ENCODE measurements around the gene NUP62CL. TPM values are rescaled to one million over a fixed set of nuclear protein-coding genes. Genes with fewer than 3 reads are reported as not detected.
"Not testable (repeated sequence)": the region's sequence is repeated elsewhere in the genome, so short reads cannot be mapped to it uniquely, and the experiment has no call there.

Gene NUP62CL
- total RNA-seq, 1 experiment from 2014 or later: 21.1 TPM

GRCh38 chrX:107199491-107199890 is 6.7 kb downstream of the NUP62CL start:
- BruUV-seq (replicated peaks): no TSS peak
- Histone ChIP-seq H3K79me2 (ENCODE audit: insufficient read depth, low read length) (peaks cover 6% of the 10 kb centered on the region; the same call in 1 of the 2 replicates), H3K36me3 (ENCODE audit: control insufficient read depth in 1 of 2, insufficient read depth in 2 of 2, low read length in 2 of 2) (no peaks in the 10 kb centered on the region), H3K27ac (ENCODE audit: low read depth, low read length) (no peak overlapping the region), H3K4me3 (replicated peaks in 1 of 2; ENCODE audit: low read depth in 1 of 2, low read length in 2 of 2) (no peak overlapping the region), H2AFZ (ENCODE audit: low read depth, low read length, poor library complexity, severe bottlenecking) (no peak overlapping the region), H3K27me3 (ENCODE audit: insufficient read depth, low read length) (no peaks in the 10 kb centered on the region), H3K9me2 (ENCODE audit: insufficient read depth) (no peaks in the 10 kb centered on the region), H4K20me1 (ENCODE audit: insufficient read depth) (no peaks in the 10 kb centered on the region), H3K4me2 (ENCODE audit: low read length) (peak overlapping the region; percentile 5; the same call in 1 of the 2 replicates), H3K4me1 (ENCODE audit: control insufficient read depth in 1 of 2, insufficient read depth in 2 of 2, low read length in 2 of 2) (peaks cover 0 to 14% of the 10 kb centered on the region in 2 experiments; a peak in 2 of 4 replicates), H3K9ac (ENCODE audit: low read length) (no peak overlapping the region), H3K9me3 (ENCODE audit: control insufficient read depth in 1 of 2, insufficient read depth in 1 of 2, low read depth in 1 of 2, low read length in 2 of 2) (no peaks in the 10 kb centered on the region)
- no peak for ATAC-seq
- ChIA-PET CTCF (no interaction called here), POLR2A (no interaction called here), RAD21 (ENCODE audit: low non-redundant PET in 1 of 2, low total read pairs in 2 of 2, uncharacterized antibody in 2 of 2, unreplicated experiment in 2 of 2) (no interaction called here)
- TF ChIP-seq MAX (IDR thresholded peaks at IDR 0.05) (no peak), ZNF274 (IDR thresholded peaks at IDR 0.05; ENCODE audit: low read depth, low read length) (no peak), CBX3 (IDR thresholded peaks at IDR 0.05; ENCODE audit: low read depth) (no peak), POLR2A (IDR thresholded peaks at IDR 0.05; ENCODE audit: borderline replicate concordance, extremely low read depth, insufficient read depth, insufficient read length) (no peak), FOSL1 (IDR thresholded peaks at IDR 0.05; ENCODE audit: low read depth) (no peak), EZH2 (IDR thresholded peaks at IDR 0.05) (no peak), ELF1 (IDR thresholded peaks at IDR 0.05; ENCODE audit: borderline replicate concordance, low read depth) (no peak), SIN3A (IDR thresholded peaks at IDR 0.05; ENCODE audit: low read depth) (no peak), JUND (IDR thresholded peaks at IDR 0.05) (no peak), ZBTB33 (IDR thresholded peaks at IDR 0.05; ENCODE audit: extremely low read depth, insufficient replicate concordance, low read length) (no peak)
- no peak for DNase-seq (ENCODE audit: low read depth, low spot score)
- intact Hi-C loops (cut with micrococcal nuclease): no loop called here

- H3K4me1 ChIP-seq (ENCODE audit: control insufficient read depth in 1 of 2, insufficient read depth in 2 of 2, low read length in 2 of 2); CTCF ChIA-PET; H3K4me2 ChIP-seq (ENCODE audit: low read length); H3K4me3 ChIP-seq (replicated peaks in 1 of 2; ENCODE audit: low read depth in 1 of 2, low read length in 2 of 2); H3K27ac ChIP-seq (ENCODE audit: low read depth, low read length); H3K9me2 ChIP-seq (ENCODE audit: insufficient read depth); H2AFZ ChIP-seq (ENCODE audit: low read depth, low read length, poor library complexity, severe bottlenecking); H3K36me3 ChIP-seq (ENCODE audit: control insufficient read depth in 1 of 2, insufficient read depth in 2 of 2, low read length in 2 of 2); RAD21 ChIA-PET (ENCODE audit: low non-redundant PET in 1 of 2, low total read pairs in 2 of 2, uncharacterized antibody in 2 of 2, unreplicated experiment in 2 of 2); H3K79me2 ChIP-seq (ENCODE audit: insufficient read depth, low read length); POLR2A ChIA-PET; BruUV-seq (replicated peaks); H3K27me3 ChIP-seq (ENCODE audit: insufficient read depth, low read length); ATAC-seq; DNase-seq (ENCODE audit: low read depth, low spot score); H3K9ac ChIP-seq (ENCODE audit: low read length); H3K9me3 ChIP-seq (ENCODE audit: control insufficient read depth in 1 of 2, insufficient read depth in 1 of 2, low read depth in 1 of 2, low read length in 2 of 2); intact Hi-C loops (cut with micrococcal nuclease); H4K20me1 ChIP-seq (ENCODE audit: insufficient read depth): not testable (repeated sequence)
Observed at GRCh38 chrX:107198074-107198473, 8.2 kb downstream of the NUP62CL start.

Measured in HCT116 (cell line).